ENCODE data around the gene SLC25A42. TPM values are rescaled to one million over a fixed set of nuclear protein-coding genes. Genes with fewer than 3 reads are reported as not detected.

SLC25A42 gene
- total and polyA plus RNA-seq, 2 experiments from 2014 or later = 5.9 to 6.9 TPM

DNA sequence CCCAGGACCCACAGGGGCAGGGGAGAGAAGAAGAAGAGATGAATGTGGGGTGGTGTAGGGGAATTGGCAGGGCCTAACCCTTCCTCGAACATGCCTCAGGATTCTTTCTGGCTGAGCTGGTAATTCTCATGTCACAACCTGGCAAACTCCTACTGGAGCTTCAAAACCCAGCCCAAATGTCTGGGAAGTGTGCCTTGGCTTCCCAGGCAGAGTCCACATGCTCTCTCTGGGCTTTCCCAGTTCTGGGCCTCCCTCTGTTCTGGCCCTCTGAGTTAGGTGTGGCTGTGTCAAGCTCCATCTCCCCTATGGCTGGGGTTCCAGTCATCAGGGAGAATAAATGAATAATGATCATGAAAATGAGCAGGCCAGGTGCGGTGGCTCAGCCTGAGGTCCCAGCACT, 85.6 kb downstream of the SLC25A42 start:
- no peaks in the 10 kb centered on the region for H3K79me2 ChIP-seq (ENCODE audit: insufficient read depth)
- no peaks in the 10 kb centered on the region for H4K20me1 ChIP-seq (ENCODE audit: insufficient read depth)
- no peak overlapping the region for H3K4me3 ChIP-seq
- H3K4me1 ChIP-seq (ENCODE audit: insufficient read depth) = no peaks in the 10 kb centered on the region
- H3K36me3 ChIP-seq (ENCODE audit: low read depth) = no peaks in the 10 kb centered on the region
- no peak overlapping the region for H2AFZ ChIP-seq
- H3K9me2 ChIP-seq (ENCODE audit: insufficient read depth) = no peaks in the 10 kb centered on the region
- no peaks in the 10 kb centered on the region for H3K9me3 ChIP-seq (ENCODE audit: low read depth)
- no peak overlapping the region for H3K4me2 ChIP-seq (ENCODE audit: unreplicated experiment)
- H3K9ac ChIP-seq = no peak overlapping the region
- no peak for TF ChIP-seq EZH2phosphoT487 (IDR thresholded peaks at IDR 0.05; ENCODE audit: insufficient read depth, low read depth)
- TF ChIP-seq EZH2 (IDR thresholded peaks at IDR 0.05; ENCODE audit: insufficient read depth, poor library complexity, severe bottlenecking) = no peak
- no peak for DNase-seq
- no peak overlapping the region for H3K27ac ChIP-seq
- in situ Hi-C loops (cut with MboI) = no loop called here
- WGBS, 2 experiments (ENCODE audit: low coverage in 1 of 2, low lambda C conversion rate in 2 of 2, missing lambda C conversion rate in 2 of 2) = 94 to 98% methylated on average over 2 of the region's 2 CpGs
- H3F3A ChIP-seq (ENCODE audit: insufficient read depth) = no peaks in the 10 kb centered on the region
- H3K27me3 ChIP-seq (replicated peaks; ENCODE audit: insufficient read depth) = no peaks in the 10 kb centered on the region

DNA sequence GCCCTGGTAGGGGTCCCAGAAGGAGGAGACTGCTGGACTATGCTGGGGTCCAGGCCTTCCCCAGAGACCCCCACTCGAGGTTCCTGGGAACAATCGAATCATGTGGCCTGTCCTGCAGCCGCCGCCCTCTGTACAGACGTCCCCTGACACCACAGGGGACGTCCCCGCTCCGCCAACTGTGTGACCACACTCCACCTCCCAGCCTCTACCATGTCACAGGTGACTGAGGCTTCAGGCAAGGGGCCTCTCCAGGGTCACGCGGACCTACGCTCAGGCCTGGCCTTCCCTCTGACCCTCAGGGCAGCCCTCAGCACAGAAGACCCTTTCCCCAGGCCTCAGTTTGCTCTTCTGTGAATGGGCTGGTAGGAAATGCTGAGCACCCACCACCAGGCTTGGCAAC, 87.6 kb downstream of the SLC25A42 start:
- in situ Hi-C loops (cut with MboI) = no loop called here
- no peak overlapping the region for H3K4me2 ChIP-seq (ENCODE audit: unreplicated experiment)
- H3K27me3 ChIP-seq (replicated peaks; ENCODE audit: insufficient read depth) = no peaks in the 10 kb centered on the region
- no peak overlapping the region for H2AFZ ChIP-seq
- H3K79me2 ChIP-seq (ENCODE audit: insufficient read depth) = no peaks in the 10 kb centered on the region
- H4K20me1 ChIP-seq (ENCODE audit: insufficient read depth) = no peaks in the 10 kb centered on the region
- H3K9me2 ChIP-seq (ENCODE audit: insufficient read depth) = no peaks in the 10 kb centered on the region
- DNase-seq = no peak
- WGBS, 2 experiments (ENCODE audit: low coverage in 1 of 2, low lambda C conversion rate in 2 of 2, missing lambda C conversion rate in 2 of 2) = 73 to 77% methylated on average over 10 to 11 of the region's 11 CpGs
- no peaks in the 10 kb centered on the region for H3K36me3 ChIP-seq (ENCODE audit: low read depth)
- no peak overlapping the region for H3K9ac ChIP-seq
- no peak for TF ChIP-seq EZH2 (IDR thresholded peaks at IDR 0.05; ENCODE audit: insufficient read depth, poor library complexity, severe bottlenecking)
- no peak for TF ChIP-seq EZH2phosphoT487 (IDR thresholded peaks at IDR 0.05; ENCODE audit: insufficient read depth, low read depth)
- H3K4me1 ChIP-seq (ENCODE audit: insufficient read depth) = no peaks in the 10 kb centered on the region
- no peak overlapping the region for H3K4me3 ChIP-seq
- no peaks in the 10 kb centered on the region for H3F3A ChIP-seq (ENCODE audit: insufficient read depth)
- no peak overlapping the region for H3K27ac ChIP-seq
- H3K9me3 ChIP-seq (ENCODE audit: low read depth) = no peaks in the 10 kb centered on the region

DNA sequence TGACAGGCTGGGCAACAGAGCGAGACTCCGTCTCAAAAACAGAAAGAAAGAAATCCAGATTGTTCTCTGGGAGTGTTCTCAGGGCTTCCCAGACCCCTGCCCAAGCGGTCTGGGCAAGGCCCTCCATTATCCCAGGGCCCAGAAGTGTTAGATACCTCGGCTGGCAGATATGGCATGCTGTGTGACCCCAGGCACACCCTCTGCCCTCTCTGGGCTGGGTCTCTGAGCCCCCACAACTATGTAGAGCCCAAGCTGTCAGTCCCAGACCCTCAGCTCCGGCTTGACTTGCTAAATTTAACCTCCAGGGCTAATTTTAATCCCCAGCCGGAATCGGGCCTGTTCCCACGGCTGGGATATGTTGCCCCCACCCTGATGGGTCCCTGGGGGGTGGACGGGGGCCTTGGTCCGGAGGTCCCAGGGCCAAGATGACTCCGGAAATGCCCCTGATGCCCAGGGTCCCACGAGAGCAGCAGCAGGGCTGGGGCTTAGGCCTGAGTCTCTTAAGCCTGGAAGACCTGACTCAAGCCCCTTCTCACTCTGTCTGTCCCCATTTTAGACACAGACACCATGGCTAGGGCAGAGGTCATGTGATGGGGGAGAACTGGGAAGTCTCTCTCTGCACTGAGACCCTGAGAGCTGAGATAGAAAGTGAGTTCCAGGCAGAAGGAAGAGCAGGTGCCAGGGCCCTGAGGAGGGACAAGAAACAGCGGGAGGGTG, 89.0 kb downstream of the SLC25A42 start:
- Histone ChIP-seq H3K36me3 (ENCODE audit: low read depth) (no peaks in the 10 kb centered on the region), H3K27me3 (replicated peaks; ENCODE audit: insufficient read depth) (no peaks in the 10 kb centered on the region), H4K20me1 (ENCODE audit: insufficient read depth) (no peaks in the 10 kb centered on the region), H3K4me3 (no peak overlapping the region), H3K79me2 (ENCODE audit: insufficient read depth) (no peaks in the 10 kb centered on the region), H3K9me3 (ENCODE audit: low read depth) (no peaks in the 10 kb centered on the region), H2AFZ (no peak overlapping the region), H3K4me1 (ENCODE audit: insufficient read depth) (no peaks in the 10 kb centered on the region), H3K27ac (no peak overlapping the region), H3K9me2 (ENCODE audit: insufficient read depth) (no peaks in the 10 kb centered on the region), H3F3A (ENCODE audit: insufficient read depth) (no peaks in the 10 kb centered on the region), H3K9ac (no peak overlapping the region), H3K4me2 (ENCODE audit: unreplicated experiment) (no peak overlapping the region)
- 84 to 85% methylated on average over 10 to 13 of the region's 13 CpGs for WGBS, 2 experiments (ENCODE audit: low coverage in 1 of 2, low lambda C conversion rate in 2 of 2, missing lambda C conversion rate in 2 of 2)
- in situ Hi-C loops (cut with MboI) = no loop called here
- no peak for DNase-seq
- no peak for TF ChIP-seq EZH2phosphoT487 (IDR thresholded peaks at IDR 0.05; ENCODE audit: insufficient read depth, low read depth)
- no peak for TF ChIP-seq EZH2 (IDR thresholded peaks at IDR 0.05; ENCODE audit: insufficient read depth, poor library complexity, severe bottlenecking)

DNA sequence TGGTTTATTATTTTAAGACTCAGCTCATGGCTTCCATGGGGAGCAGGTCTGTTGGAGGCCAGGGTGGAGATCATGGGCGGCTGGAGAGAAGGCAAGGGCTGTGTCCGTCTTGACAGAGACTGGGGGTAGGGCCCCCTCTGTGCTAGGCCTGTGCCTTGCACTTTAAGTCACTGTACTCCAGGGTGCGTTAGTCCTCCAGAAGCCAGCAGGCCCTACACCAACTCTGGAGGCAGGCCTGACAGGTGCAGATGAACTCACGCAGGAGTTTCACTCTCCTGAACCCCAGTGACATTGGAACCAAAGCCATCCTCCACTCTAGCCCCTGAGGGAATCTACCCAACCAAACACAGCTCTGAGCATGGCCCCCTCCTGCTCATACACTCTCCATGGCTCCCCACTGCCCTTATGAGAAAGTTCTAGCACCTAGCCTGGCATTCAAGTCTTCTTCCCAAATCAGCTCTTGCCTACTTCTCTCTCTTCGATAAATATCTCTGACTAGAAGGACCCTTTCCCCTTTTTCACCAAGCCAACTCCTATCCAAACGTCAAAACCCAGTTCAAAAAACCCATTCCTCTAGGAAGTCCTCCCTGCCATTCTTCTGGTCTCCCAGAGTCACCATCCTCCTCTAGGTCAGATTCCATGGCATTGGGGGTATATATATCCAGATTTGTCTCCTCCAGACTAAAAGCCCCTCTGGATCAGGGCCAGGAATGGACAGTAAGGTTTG, 91.1 kb downstream of the SLC25A42 start:
- H4K20me1 ChIP-seq (ENCODE audit: insufficient read depth) = no peaks in the 10 kb centered on the region
- H2AFZ ChIP-seq = no peak overlapping the region
- no peak overlapping the region for H3K4me3 ChIP-seq
- H3K36me3 ChIP-seq (ENCODE audit: low read depth) = no peaks in the 10 kb centered on the region
- no peak overlapping the region for H3K4me2 ChIP-seq (ENCODE audit: unreplicated experiment)
- no peaks in the 10 kb centered on the region for H3K9me2 ChIP-seq (ENCODE audit: insufficient read depth)
- H3K27me3 ChIP-seq (replicated peaks; ENCODE audit: insufficient read depth) = no peaks in the 10 kb centered on the region
- no peak overlapping the region for H3K9ac ChIP-seq
- H3K9me3 ChIP-seq (ENCODE audit: low read depth) = no peaks in the 10 kb centered on the region
- DNase-seq = no peak
- no peak overlapping the region for H3K27ac ChIP-seq
- H3K79me2 ChIP-seq (ENCODE audit: insufficient read depth) = no peaks in the 10 kb centered on the region
- no peaks in the 10 kb centered on the region for H3F3A ChIP-seq (ENCODE audit: insufficient read depth)
- WGBS, 2 experiments (ENCODE audit: low coverage in 1 of 2, low lambda C conversion rate in 2 of 2, missing lambda C conversion rate in 2 of 2) = 83 to 94% methylated on average over 6 of the region's 6 CpGs
- in situ Hi-C loops (cut with MboI) = no loop called here
- TF ChIP-seq EZH2phosphoT487 (IDR thresholded peaks at IDR 0.05; ENCODE audit: insufficient read depth, low read depth) (no peak), EZH2 (IDR thresholded peaks at IDR 0.05; ENCODE audit: insufficient read depth, poor library complexity, severe bottlenecking) (no peak)
- H3K4me1 ChIP-seq (ENCODE audit: insufficient read depth) = no peaks in the 10 kb centered on the region

Data from GM23248 (cell line).